ENCODE data around the gene MASP2.
"Not testable (repeated sequence)": the region's sequence is repeated elsewhere in the genome, so short reads cannot be mapped to it uniquely, and the experiment has no call there.

Gene MASP2

DNA sequence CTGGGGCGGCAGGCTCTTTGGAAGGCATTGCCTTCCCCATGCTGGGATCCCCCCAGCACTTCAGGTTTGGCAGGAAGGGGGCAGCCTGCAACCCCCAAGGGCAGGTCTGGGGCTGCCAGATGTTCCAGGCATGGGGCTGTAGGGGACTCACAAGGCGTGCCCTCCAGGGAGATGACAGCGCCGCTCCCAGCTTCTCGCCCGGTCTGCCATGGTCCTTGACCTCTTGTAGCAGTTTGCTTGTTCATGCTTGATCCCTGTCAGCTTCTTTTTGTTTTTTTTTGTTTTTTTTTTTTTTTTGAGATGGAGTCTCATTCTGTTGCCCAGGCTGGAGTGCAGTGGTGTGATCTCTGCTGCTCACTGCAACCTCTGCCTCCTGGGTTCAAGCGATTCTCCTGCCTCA is 56.2 kb downstream of the MASP2 start:
- DNase-seq (ENCODE audit: low read depth in 3 of 3), result no peak

DNA sequence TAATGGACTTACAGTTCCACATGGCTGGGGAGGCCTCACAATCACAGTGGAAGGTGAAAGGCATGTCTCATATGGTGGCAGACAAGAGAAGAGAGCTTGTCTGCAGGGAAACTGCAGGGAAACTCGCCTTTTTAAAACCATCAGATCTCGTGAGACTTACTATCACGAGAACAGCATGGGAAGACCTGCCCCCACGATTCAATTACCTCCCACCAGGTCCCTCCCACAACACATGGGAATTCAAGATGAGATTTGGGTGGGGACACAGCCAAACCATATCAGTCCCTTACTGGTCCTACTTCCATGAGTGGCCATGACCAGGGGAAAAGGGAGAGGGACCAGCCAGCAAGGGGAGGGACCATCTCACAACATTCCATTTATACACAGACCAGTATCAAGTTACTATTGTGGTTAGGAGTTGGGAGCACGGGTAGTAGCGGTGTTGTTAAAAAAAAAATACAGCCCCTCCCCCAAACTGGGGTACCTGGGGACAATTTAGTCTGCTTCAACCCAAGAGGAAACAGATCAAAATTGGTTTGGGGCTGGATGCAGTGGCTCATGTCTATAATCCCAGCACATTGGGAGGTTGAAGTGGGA is 57.0 kb downstream of the MASP2 start:
- not testable (repeated sequence) for DNase-seq (ENCODE audit: low read depth in 3 of 3)

DNA sequence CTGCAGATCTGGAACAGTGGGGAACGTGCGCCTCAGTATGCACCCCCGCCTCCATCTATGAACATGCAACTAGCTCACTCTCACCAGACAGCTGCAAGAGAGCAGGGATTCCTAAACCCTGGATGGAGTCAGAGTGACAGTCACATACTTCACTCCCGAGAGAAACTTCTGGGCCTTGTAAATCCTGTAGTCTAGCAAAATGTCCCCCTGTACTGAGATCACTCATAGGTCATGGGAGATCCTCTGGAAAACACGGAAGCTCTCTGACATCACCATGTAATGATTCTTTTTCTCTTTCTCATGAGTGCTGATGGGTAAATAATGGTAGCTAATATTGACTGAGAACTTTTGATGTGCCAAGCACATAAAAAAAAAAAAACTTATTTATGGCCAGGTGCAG is 57.9 kb downstream of the MASP2 start:
- DNase-seq (ENCODE audit: low read depth in 3 of 3), result no peak

DNA sequence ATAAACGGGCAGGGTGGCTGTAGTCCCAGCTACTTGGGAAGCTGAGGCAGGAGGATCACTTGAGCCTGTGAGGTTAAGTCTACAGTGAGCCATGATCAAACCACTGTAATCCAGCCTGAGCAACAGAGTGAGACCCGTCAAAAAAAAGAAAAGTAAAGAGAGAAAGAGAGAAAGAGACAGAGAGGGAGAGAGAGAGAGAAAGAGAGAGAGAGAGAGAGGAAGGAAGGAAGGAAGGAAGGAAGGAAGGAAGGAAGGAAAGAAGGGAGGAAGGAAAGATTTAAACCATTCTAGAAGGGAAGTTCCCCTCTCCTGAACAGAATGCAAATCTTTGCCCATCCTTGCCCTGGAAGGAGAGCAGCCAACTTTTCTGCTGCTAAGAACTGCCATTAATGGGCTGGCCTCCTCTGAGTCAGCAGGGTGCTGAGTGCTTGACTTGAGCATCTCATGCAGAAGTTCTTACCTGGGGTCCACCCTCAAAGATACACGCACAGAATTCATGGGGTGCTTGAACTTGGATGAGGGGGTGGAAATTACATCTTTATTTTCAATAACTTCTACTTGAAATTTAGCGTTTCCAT is 59.1 kb downstream of the MASP2 start:
- DNase-seq (ENCODE audit: low read depth in 3 of 3), result no peak

DNA sequence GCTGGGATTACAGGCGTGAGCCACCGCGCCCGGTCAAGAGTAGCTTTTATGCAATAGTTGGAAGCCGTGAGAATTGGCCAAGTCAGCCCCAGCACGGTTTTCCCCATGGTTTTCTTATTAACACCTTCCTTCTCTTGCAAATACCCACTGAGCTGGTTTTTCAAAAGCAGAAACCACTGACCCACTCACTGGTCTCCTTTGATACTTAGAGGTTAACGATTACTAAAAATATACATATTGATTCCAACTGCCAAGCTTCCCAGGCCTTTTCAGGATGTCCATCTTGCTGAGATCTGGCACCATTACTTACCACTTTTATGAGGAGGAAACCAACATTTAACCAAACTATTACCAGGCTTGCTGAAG is 60.5 kb downstream of the MASP2 start:
- DNase-seq (ENCODE audit: low read depth in 3 of 3), result no peak

DNA sequence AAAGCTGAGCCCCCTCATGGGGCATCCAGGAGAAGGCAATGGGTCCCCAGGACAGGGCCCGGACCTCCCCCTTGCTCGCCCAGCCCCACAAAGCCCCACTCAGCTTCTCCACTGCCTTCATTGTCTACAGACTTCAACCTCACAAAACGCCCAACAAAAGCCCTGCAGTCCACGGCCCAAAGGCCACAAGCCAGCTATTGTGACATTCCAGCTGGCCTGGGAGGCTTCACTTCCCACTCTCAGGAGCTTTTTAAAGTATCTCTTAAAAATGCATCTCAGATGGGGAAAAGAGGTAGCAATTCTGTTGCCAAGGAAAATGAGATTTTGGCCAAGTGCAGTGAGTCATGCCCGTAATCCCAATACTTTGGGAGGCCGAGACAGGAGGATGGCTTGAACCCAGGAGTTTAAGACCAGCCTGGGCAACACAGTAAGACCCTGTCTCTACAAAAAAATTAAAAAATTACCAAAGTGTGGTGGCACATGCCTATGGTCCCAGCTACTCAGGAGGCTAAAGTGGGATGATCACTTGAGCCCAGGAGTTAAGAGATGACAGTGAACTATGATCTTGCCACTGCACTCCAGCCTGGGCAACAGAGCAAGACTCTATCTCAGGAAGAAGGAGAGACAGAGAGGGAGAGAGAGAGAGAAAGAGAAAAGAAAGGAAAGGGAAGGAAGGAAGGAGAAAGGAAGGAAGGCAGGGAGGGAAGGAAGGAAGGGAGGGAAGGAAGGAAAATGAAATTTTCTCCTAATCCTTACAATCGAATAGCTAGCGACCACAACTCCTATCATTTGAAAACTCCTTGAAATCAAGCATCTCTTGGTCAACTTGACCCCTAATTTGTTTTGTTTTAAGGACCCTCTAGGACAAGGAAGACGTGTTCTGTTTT is 66.0 kb downstream of the MASP2 start:
- DNase-seq (ENCODE audit: low read depth in 3 of 3), result no peak

DNA sequence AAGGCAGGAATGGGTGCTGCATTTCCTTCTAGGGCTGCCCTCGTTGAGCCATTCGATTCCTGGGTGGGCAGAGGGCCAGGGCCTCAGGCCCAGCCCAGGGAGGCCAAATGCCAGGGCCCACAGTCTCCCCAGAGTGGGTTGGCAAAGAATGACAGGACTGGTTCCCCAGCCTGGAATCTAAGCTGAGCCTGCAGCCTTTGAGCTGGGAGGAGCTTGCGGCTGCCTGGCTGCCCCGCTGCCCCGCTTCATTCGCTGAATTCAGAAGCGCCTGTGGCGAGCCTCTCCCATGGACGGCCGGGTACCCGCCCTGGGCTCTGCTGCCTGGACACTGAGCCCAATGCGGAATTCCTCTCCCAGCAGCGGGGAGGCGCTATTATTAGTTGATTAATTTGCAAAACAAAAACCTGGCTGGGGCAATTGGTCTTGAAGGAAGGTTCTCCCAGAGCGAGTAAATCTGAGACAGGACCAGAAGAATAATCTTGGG is 66.9 kb downstream of the MASP2 start:
- no peak for DNase-seq (ENCODE audit: low read depth in 3 of 3)

DNA sequence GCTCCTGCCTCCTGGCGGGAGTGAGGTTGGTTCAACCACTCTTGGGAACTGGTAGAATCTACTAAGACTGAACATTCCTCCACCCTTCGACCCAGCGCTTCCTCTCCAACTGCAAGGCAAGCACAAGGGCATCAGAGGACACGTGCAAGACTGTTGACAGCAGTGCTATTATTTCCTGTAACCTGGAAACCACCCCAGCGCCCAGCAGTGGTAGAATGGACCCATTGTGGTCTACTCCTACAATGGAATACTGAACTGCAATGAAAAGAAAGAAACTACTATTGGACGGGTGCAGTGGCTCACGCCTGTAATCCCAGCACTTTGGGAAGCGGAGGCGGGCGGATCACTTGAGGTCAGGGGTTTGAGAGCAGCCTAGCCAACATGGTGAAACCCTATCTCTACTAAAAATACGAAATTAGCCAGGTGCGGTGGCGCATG is 67.5 kb downstream of the MASP2 start:
- no peak for DNase-seq (ENCODE audit: low read depth in 3 of 3)

DNA sequence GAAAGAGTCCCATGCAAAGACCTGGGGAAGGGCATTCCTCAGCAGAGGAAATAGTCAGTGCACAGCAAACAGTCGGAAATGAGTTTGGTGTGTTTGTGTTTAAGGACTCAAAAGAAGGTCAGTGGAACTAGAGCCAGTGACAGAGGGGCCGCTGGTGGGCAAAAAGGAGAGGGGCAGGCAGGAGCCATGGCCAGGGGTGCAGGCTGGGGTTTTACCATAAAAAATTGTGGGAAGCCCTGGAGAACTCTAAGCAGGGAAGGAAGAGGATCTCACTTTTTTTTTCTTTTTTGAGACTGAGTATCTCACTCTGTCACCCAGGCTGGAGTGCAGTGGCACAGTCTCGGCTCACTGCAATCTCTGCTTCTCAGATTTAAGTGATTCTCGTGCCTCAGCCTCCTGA is 68.3 kb downstream of the MASP2 start:
- DNase-seq (ENCODE audit: low read depth in 3 of 3), result no peak

All from stimulated activated CD4-positive, alpha-beta T cell treated with anti-CD3 and anti-CD28 coated beads, TNF-alpha, amount 100 ng/mL, for 4 hours (primary cell).